CD4-positive, alpha-beta T cell treated with Interleukin-15 for 4 hours (primary cell): ENCODE results near the gene IRF2BP2.
"Not testable (repeated sequence)": the region's sequence is repeated elsewhere in the genome, so short reads cannot be mapped to it uniquely, and the experiment has no call there.

Source experiments
- DNase-seq: peaks from one replicate; pipeline ENCODE4 v3.0.0-alpha.2; 2020; ENCODE audit warnings: low spot score

Gene IRF2BP2

GRCh38 chr1:234610061-234610665 lies at the start of gene IRF2BP2:
Gene IRF2BP2 (minus strand): TSS chr1:234610178. CDS start chr1:234609494, 684 bp downstream.
- DNase-seq: peak; percentile 84

GRCh38 chr1:234659538-234659937 lies 49.6 kb upstream of the IRF2BP2 start:
- no peak for DNase-seq

GRCh38 chr1:234658138-234658537 lies 48.2 kb upstream of the IRF2BP2 start:
- DNase-seq: no peak

GRCh38 chr1:234656944-234657654 lies 47.1 kb upstream of the IRF2BP2 start:
- DNase-seq: peak; percentile 10

GRCh38 chr1:234656070-234656895 lies 46.3 kb upstream of the IRF2BP2 start:
- DNase-seq: no peak

GRCh38 chr1:234655328-234656069 lies 45.5 kb upstream of the IRF2BP2 start:
- DNase-seq: no peak

GRCh38 chr1:234654002-234654733 lies 44.2 kb upstream of the IRF2BP2 start:
- no peak for DNase-seq

GRCh38 chr1:234649432-234650081 lies 39.6 kb upstream of the IRF2BP2 start:
- DNase-seq: no peak

- no peak for DNase-seq
These were observed 37.8 kb upstream of the IRF2BP2 start for GRCh38 chr1:234647758-234648157.

GRCh38 chr1:234647245-234647644 lies 37.3 kb upstream of the IRF2BP2 start:
- no peak for DNase-seq

GRCh38 chr1:234645964-234646363 lies 36.0 kb upstream of the IRF2BP2 start:
- no peak for DNase-seq

- DNase-seq: no peak
These were observed 35.5 kb upstream of the IRF2BP2 start for GRCh38 chr1:234645474-234645953.

- no peak for DNase-seq
These were observed 35.0 kb upstream of the IRF2BP2 start for GRCh38 chr1:234644928-234645327.

- DNase-seq: no peak
These were observed 33.8 kb upstream of the IRF2BP2 start for GRCh38 chr1:234643850-234644134.

- no peak for DNase-seq
These were observed 33.3 kb upstream of the IRF2BP2 start for GRCh38 chr1:234643111-234643849.

GRCh38 chr1:234642428-234642827 lies 32.5 kb upstream of the IRF2BP2 start:
- DNase-seq: no peak

- DNase-seq: no peak
These were observed 30.0 kb upstream of the IRF2BP2 start for GRCh38 chr1:234639961-234640360.

- no peak for DNase-seq
These were observed 29.1 kb upstream of the IRF2BP2 start for GRCh38 chr1:234638832-234639799.

- not testable (repeated sequence) for DNase-seq
These were observed 24.9 kb upstream of the IRF2BP2 start for GRCh38 chr1:234634922-234635321.
